Lower lobe of right lung (tissue), 2 donors: Measurements from ENCODE around the gene CUX1. TPM values are rescaled to one million over a fixed set of nuclear protein-coding genes. Genes with fewer than 3 reads are reported as not detected.
"Not testable (repeated sequence)": the region's sequence is repeated elsewhere in the genome, so short reads cannot be mapped to it uniquely, and the experiment has no call there.

Source experiments
- ATAC-seq, 2 donors: fragments of 200-7000 bp; cut with Tn5 transposase; one replicate each; pipeline ENCODE4 v1.9.1; 2020 to 2022; ENCODE audit warnings: mild to moderate bottlenecking in 2 of 2, moderate library complexity in 2 of 2
- DNase-seq: peaks from one replicate; pipeline ENCODE4 v3.0.0-alpha.2; 2020
- H3K27ac ChIP-seq: fragments of 200-600 bp; one replicate; pipeline ENCODE4 v1.8.0; 2022
- H3K27me3 ChIP-seq: fragments of 200-600 bp; one replicate; pipeline ENCODE4 v1.8.0; 2022; ENCODE audit warnings: low read depth
- H3K36me3 ChIP-seq: fragments of 200-600 bp; one replicate; pipeline ENCODE4 v1.8.0; 2022; ENCODE audit warnings: mild to moderate bottlenecking
- H3K4me1 ChIP-seq: fragments of 200-600 bp; one replicate; pipeline ENCODE4 v1.8.0; 2022
- H3K4me3 ChIP-seq: fragments of 200-600 bp; one replicate; pipeline ENCODE4 v1.8.0; 2022; ENCODE audit warnings: mild to moderate bottlenecking
- H3K9me3 ChIP-seq: fragments of 200-600 bp; one replicate; pipeline ENCODE4 v1.8.0; 2022
- CTCF ChIP-seq: fragments of 200-600 bp; IDR thresholded peaks from one replicate; pipeline ENCODE4 v1.8.0; 2022; ENCODE audit warnings: antibody characterized with exemption, mild to moderate bottlenecking
- intact Hi-C: fragments of 100-400 bp; cut with DNase I; formaldehyde crosslinking; loops from one replicate; pipeline ENCODE4 v1.11.0; 2022
- total RNA-seq: library from RNA; stranded (reverse); fragmentation: NEBNext Ultra II Directional; extraction: Animal tissue kit (Norgen Biotek cat#: 25700); gene quantifications from one replicate; pipeline ENCODE4 v1.2.1, GENCODE V29; 2021
- donor health status: DM: no; HTN: yes; CAD: no; lungs with severe emphysema.

CUX1 gene
- total RNA-seq, 1 donor from 2014 or later, result 118 TPM

GRCh38 chr7:101921061-101921460 is 103.6 kb downstream of the CUX1 start:
- H3K27me3 ChIP-seq, result no peaks in the 10 kb centered on the region
- peaks cover 4% of the 10 kb centered on the region for H3K4me1 ChIP-seq
- H3K4me3 ChIP-seq, result no peak overlapping the region
- intact Hi-C loops, result no loop called here
- peaks cover 34% of the 10 kb centered on the region for H3K36me3 ChIP-seq
- ATAC-seq (no peak), DNase-seq (peak; percentile 25)
- no peak for TF ChIP-seq CTCF
- no peak overlapping the region for H3K27ac ChIP-seq
- H3K9me3 ChIP-seq, result no peaks in the 10 kb centered on the region

DNA sequence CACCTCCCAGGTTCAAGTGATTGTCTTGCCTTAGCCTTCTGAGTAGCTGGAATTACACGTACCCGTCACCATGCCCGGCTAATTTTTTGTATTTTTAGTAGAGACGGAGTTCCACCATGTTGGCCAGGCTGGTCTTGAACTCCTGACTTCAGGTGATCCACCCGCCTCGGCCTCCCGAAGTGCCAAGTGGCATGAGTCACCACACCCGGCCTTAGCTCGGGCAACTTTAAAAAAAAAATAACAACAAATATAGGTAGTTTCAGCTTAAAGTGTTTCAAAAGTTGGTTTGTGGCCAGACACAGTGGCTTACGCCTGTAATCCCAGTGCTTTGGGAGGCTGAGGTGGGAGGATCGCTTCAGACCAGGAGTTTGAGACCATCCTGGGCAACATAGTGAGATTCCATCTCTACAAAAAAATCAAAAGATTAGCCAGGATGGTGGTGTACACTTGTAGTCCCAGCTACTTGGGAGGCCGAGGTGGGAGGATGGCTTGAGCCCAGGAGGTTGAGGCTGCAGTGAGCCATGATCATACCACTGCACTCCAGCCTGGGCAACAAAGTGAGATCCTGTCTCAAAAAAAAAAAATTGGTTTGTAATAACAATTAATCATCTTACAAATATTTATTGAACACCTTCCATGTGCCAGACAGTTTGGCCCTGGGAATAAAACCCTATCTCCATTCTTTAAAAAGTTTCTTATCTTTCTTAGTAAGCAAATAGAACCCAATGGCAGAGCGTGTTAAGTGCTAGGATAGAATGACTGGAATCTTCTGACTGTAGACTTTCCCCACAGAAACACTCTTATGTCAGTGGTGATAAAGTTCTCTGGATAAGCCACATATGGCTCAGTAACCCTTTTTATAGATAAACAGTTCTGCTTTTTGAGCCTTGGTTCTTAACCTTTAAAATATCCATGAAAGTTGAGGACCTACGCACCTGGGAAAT is 104.4 kb downstream of the CUX1 start:
- H3K4me3 ChIP-seq, H3K27me3 ChIP-seq, H3K9me3 ChIP-seq, intact Hi-C loops, H3K4me1 ChIP-seq: not testable (repeated sequence)
- Histone ChIP-seq H3K27ac (peak overlapping the region; percentile 31), H3K36me3 (peaks cover 27% of the 10 kb centered on the region)
- peak; percentile 45 to 84 for ATAC-seq
- peak; percentile 11 for DNase-seq

GRCh38 chr7:101922631-101923601 is 105.5 kb downstream of the CUX1 start:
- Histone ChIP-seq H3K27ac (peak overlapping the region; percentile 31), H3K27me3 (no peaks in the 10 kb centered on the region), H3K4me1 (peaks cover 9% of the 10 kb centered on the region), H3K4me3 (no peak overlapping the region), H3K9me3 (no peaks in the 10 kb centered on the region), H3K36me3 (peaks cover 16% of the 10 kb centered on the region)
- TF ChIP-seq CTCF, result no peak
- intact Hi-C loops, result no loop called here
- ATAC-seq (peak; percentile 11 to 33), DNase-seq (peak; percentile 24)

GRCh38 chr7:101923602-101923985 is 106.2 kb downstream of the CUX1 start:
- TF ChIP-seq CTCF, result no peak
- intact Hi-C loops, result no loop called here
- Histone ChIP-seq H3K9me3 (no peaks in the 10 kb centered on the region), H3K36me3 (peaks cover 9% of the 10 kb centered on the region), H3K27ac (no peak overlapping the region), H3K27me3 (no peaks in the 10 kb centered on the region), H3K4me1 (peaks cover 10% of the 10 kb centered on the region), H3K4me3 (no peak overlapping the region)
- ATAC-seq, result no peak
- DNase-seq, result peak; percentile 18

DNA sequence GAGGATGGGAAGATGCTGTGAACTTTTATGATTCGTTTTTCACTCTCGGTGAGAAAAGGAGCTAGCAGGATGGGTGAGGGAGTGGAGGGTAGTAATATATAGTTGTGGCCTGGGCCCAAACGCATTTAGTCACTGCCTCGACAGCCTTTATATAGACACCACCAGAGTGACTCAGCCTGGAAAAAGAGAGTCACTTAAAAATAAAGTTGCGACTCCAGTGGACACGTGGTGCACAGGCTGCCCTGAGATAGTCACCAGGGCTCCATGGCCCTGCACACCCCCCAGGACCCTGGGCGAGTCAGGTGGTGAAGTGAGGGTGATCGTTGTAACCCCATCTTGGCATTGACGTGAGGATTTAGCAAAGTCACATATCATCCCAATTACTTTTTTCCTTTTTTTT is 106.7 kb downstream of the CUX1 start:
- H3K27ac ChIP-seq, result no peak overlapping the region
- no peak for ATAC-seq
- TF ChIP-seq CTCF, result no peak

More for the DNA sequence above, 106.7 kb downstream of the CUX1 start:
- peaks cover 4% of the 10 kb centered on the region for H3K36me3 ChIP-seq
- no peaks in the 10 kb centered on the region for H3K27me3 ChIP-seq
- no peak for DNase-seq
- intact Hi-C loops, result no loop called here
- H3K4me1 ChIP-seq, result peaks cover 10% of the 10 kb centered on the region
- no peaks in the 10 kb centered on the region for H3K9me3 ChIP-seq
- H3K4me3 ChIP-seq, result no peak overlapping the region
